Measurements from ENCODE around the gene PGA3.
A peak's percentile ranks its signal among the peaks of the same experiment; 100 is the strongest.
"Not testable (repeated sequence)": the region's sequence is repeated elsewhere in the genome, so short reads cannot be mapped to it uniquely, and the experiment has no call there.

The PGA3 gene

GRCh38 chr11:61249201-61249600 lies 45.9 kb downstream of the PGA3 start:
- DNase-seq (ENCODE audit: low read depth); H3K4me3 ChIP-seq (ENCODE audit: control insufficient read depth, low read depth, low read length): not testable (repeated sequence)

- not testable (repeated sequence) for H3K4me3 ChIP-seq (ENCODE audit: control insufficient read depth, low read depth, low read length); DNase-seq (ENCODE audit: low read depth)
Observed at GRCh38 chr11:61250796-61251765, 47.8 kb downstream of the PGA3 start.

- H3K4me3 ChIP-seq (ENCODE audit: control insufficient read depth, low read depth, low read length); DNase-seq (ENCODE audit: low read depth): not testable (repeated sequence)
Observed at GRCh38 chr11:61252332-61252731, 49.0 kb downstream of the PGA3 start.

- peak; percentile 97 for TF ChIP-seq CTCF (IDR thresholded peaks at IDR 0.05; ENCODE audit: control insufficient read depth, insufficient read depth, low read depth, low read length, missing control alignments)
- DNase-seq (ENCODE audit: low read depth), result no peak
- no peak overlapping the region for H3K4me3 ChIP-seq (ENCODE audit: control insufficient read depth, low read depth, low read length)
Observed at GRCh38 chr11:61254403-61255025, 51.2 kb downstream of the PGA3 start.

GRCh38 chr11:61256710-61257482 lies 53.6 kb downstream of the PGA3 start:
- no peak overlapping the region for H3K4me3 ChIP-seq (ENCODE audit: control insufficient read depth, low read depth, low read length)
- no peak for TF ChIP-seq CTCF (IDR thresholded peaks at IDR 0.05; ENCODE audit: control insufficient read depth, insufficient read depth, low read depth, low read length, missing control alignments)
- DNase-seq (ENCODE audit: low read depth), result no peak

GRCh38 chr11:61258546-61258945 lies 55.2 kb downstream of the PGA3 start:
- no peak overlapping the region for H3K4me3 ChIP-seq (ENCODE audit: control insufficient read depth, low read depth, low read length)
- DNase-seq (ENCODE audit: low read depth), result no peak
- no peak for TF ChIP-seq CTCF (IDR thresholded peaks at IDR 0.05; ENCODE audit: control insufficient read depth, insufficient read depth, low read depth, low read length, missing control alignments)

- H3K4me3 ChIP-seq (ENCODE audit: control insufficient read depth, low read depth, low read length), result no peak overlapping the region
- TF ChIP-seq CTCF (IDR thresholded peaks at IDR 0.05; ENCODE audit: control insufficient read depth, insufficient read depth, low read depth, low read length, missing control alignments), result no peak
- no peak for DNase-seq (ENCODE audit: low read depth)
Observed at GRCh38 chr11:61259363-61259762, 56.0 kb downstream of the PGA3 start.
